Lung (tissue), 12 donors: ENCODE results near the gene ULBP2. TPM values are rescaled to one million over a fixed set of nuclear protein-coding genes. Genes with fewer than 3 reads are reported as not detected.

Experiments
- ATAC-seq: fragments of 200-7000 bp; cut with Tn5 transposase; one replicate; pipeline ENCODE4 v1.9.1; 2020; ENCODE audit warnings: moderate number of reproducible peaks; ENCODE audit not compliant: insufficient read depth, low FRiP score
- DNase-seq, 3 donors: peaks; one replicate each; pipeline ENCODE4 v3.0.0-alpha.2; 2013 to 2017
- H3K27ac ChIP-seq, 2 donors: one replicate each; pipeline ENCODE4 v1.5.1; 2013; ENCODE audit warnings: mild to moderate bottlenecking in 2 of 2, moderate library complexity in 2 of 2, control low read depth in 1 of 2, inconsistent platforms in 1 of 2, low read depth in 1 of 2, low read length in 1 of 2
- H3K27me3 ChIP-seq, 3 donors: one replicate each; pipeline ENCODE4 v1.5.1; 2013; ENCODE audit warnings: low read length in 2 of 3; ENCODE audit not compliant: control insufficient read depth in 3 of 3, insufficient read depth in 3 of 3
- H3K36me3 ChIP-seq, 4 donors: one replicate each; pipeline ENCODE4 v1.5.1; 2013; ENCODE audit warnings: low read length in 4 of 4, mild to moderate bottlenecking in 1 of 4, moderate library complexity in 1 of 4; ENCODE audit not compliant: control insufficient read depth in 4 of 4, insufficient read depth in 4 of 4
- H3K4me1 ChIP-seq, 5 donors: one replicate each; pipeline ENCODE4 v1.5.1; 2013; ENCODE audit warnings: low read length in 5 of 5, mild to moderate bottlenecking in 2 of 5, moderate library complexity in 1 of 5; ENCODE audit not compliant: control insufficient read depth in 5 of 5, insufficient read depth in 5 of 5
- H3K4me3 ChIP-seq: one replicate; pipeline ENCODE4 v1.5.1; 2013; ENCODE audit warnings: mild to moderate bottlenecking, control low read depth, moderate library complexity
- H3K9ac ChIP-seq, 2 donors: one replicate each; pipeline ENCODE4 v1.5.1; 2013; ENCODE audit warnings: low read length in 2 of 2, control low read depth in 1 of 2; ENCODE audit not compliant: insufficient read depth in 1 of 2
- H3K9me3 ChIP-seq, 4 donors: one replicate each; pipeline ENCODE4 v1.5.1; 2013; ENCODE audit warnings: low read length in 3 of 4, mild to moderate bottlenecking in 1 of 4, moderate library complexity in 1 of 4; ENCODE audit not compliant: control insufficient read depth in 4 of 4, insufficient read depth in 3 of 4
- CTCF ChIP-seq: IDR thresholded peaks from 2 replicates; pipeline ENCODE4 v1.5.1; 2012; ENCODE audit warnings: mild to moderate bottlenecking; ENCODE audit errors: control extremely low read depth, extremely low read depth
- WGBS, 2 donors: extraction: QIAGEN DNeasy Blood & Tissue Kit; methylation state at CpG; one replicate each; pipeline ENCODE4 v1.1.7; 2013; 5-methylcytosine and 5-hydroxymethylcytosine counted together
- polyA plus RNA-seq, 2 donors: library from polyadenylated mRNA; stranded (reverse); fragments of 200-250 nt; gene quantifications; one replicate each; pipeline ENCODE4 v1.2.1, GENCODE V29; 2013
- total RNA-seq, 2 donors: library from RNA; depleted of rRNA in 1 of 2; stranded (reverse); fragments of >200 nt in 1 of 2; gene quantifications; one replicate each; pipeline ENCODE4 v1.2.1, GENCODE V29; 2014 to 2021
- donor health status: control.
- donor health status: control.
- donor health status: Bipolar disorder and iron deficiency.
- donor health status: healthy.
- donor health status: DM: yes; HTN: yes; CAD: no.

ULBP2 gene
- total and polyA plus RNA-seq, 4 donors = 1.2 to 6.2 (median 2.7) TPM

- WGBS, 2 donors = 22 to 28% methylated on average over 33 of the region's 33 CpGs
Measured at GRCh38 chr6:149923327-149923986, 18.4 kb upstream of the ULBP2 start.

GRCh38 chr6:149924206-149924932 is 17.4 kb upstream of the ULBP2 start:
- Histone ChIP-seq H3K27ac (no peak overlapping the region), H3K27me3 (peaks cover 0 to 8% (median 6%) of the 10 kb centered on the region in 3 donors), H3K4me3 (no peak overlapping the region), H3K4me1 (peaks cover 0 to 18% (median 0%) of the 10 kb centered on the region in 5 donors), H3K36me3 (no peaks in the 10 kb centered on the region), H3K9me3 (peaks cover 0 to 2% (median 0%) of the 10 kb centered on the region in 4 donors), H3K9ac (no peak overlapping the region)
- ATAC-seq = no peak
- no peak for DNase-seq
- WGBS, 2 donors = 76 to 87% methylated on average over 9 of the region's 9 CpGs
- TF ChIP-seq CTCF = no peak

More at GRCh38 chr6:149923327-149923986, 18.4 kb upstream of the ULBP2 start:
- Histone ChIP-seq H3K9me3 (peaks cover 0 to 2% (median 0%) of the 10 kb centered on the region in 4 donors), H3K27me3 (peaks cover 0 to 6% (median 3%) of the 10 kb centered on the region in 3 donors), H3K4me1 (peaks cover 0 to 18% (median 0%) of the 10 kb centered on the region in 5 donors), H3K36me3 (no peaks in the 10 kb centered on the region), H3K9ac (peak overlapping the region in 1 of 2 donors; percentile 46), H3K4me3 (no peak overlapping the region), H3K27ac (no peak overlapping the region)
- TF ChIP-seq CTCF = no peak
- DNase-seq = no peak
- no peak for ATAC-seq

GRCh38 chr6:149924933-149925252 is 16.9 kb upstream of the ULBP2 start:
- ATAC-seq (no peak), DNase-seq (no peak)
- H3K9ac ChIP-seq = no peak overlapping the region
- peaks cover 0 to 18% (median 0%) of the 10 kb centered on the region in 5 donors for H3K4me1 ChIP-seq
- no peak for TF ChIP-seq CTCF
- no peak overlapping the region for H3K4me3 ChIP-seq
- 83 to 89% methylated on average over 4 of the region's 4 CpGs for WGBS, 2 donors
- H3K27me3 ChIP-seq = peaks cover 0 to 14% (median 12%) of the 10 kb centered on the region in 3 donors
- no peak overlapping the region for H3K27ac ChIP-seq
- H3K9me3 ChIP-seq = peaks cover 0 to 2% (median 0%) of the 10 kb centered on the region in 4 donors
- H3K36me3 ChIP-seq = no peaks in the 10 kb centered on the region
